Activated CD4-positive, alpha-beta T cell treated with anti-CD3 and anti-CD28 coated beads for 36 hours (primary cell): Measurements from ENCODE around the gene ACSF2. TPM values are rescaled to one million over a fixed set of nuclear protein-coding genes. Genes with fewer than 3 reads are reported as not detected.
"Not testable (repeated sequence)": the region's sequence is repeated elsewhere in the genome, so short reads cannot be mapped to it uniquely, and the experiment has no call there.

Experiments used
- ATAC-seq: fragments of 200-7000 bp; cut with Tn5 transposase; one replicate; pipeline ENCODE4 v1.10.0; 2021; ENCODE audit warnings: mild to moderate bottlenecking, moderate library complexity
- CTCF ChIA-PET: fragments of 350-600 bp; sonication (Branson Sonifier 250); formaldehyde crosslinking; loops from one replicate; lab custom pipeline; 2021; ENCODE audit warnings: antibody characterized with exemption; lab: Charles Lee
- POLR2A ChIA-PET: fragments of 350-600 bp; sonication (Branson Sonifier 250); formaldehyde crosslinking; loops from one replicate; lab custom pipeline; 2021; ENCODE audit warnings: antibody characterized with exemption, inconsistent platforms; lab: Charles Lee
- DNase-seq: peaks from one replicate; pipeline ENCODE4 v3.0.0-alpha.2; 2020
- H3K27ac Mint-ChIP-seq: one replicate; pipeline ENCODE4 v1.8.0; 2021; ENCODE audit warnings: mixed read lengths
- H3K27me3 Mint-ChIP-seq: one replicate; pipeline ENCODE4 v1.8.0; 2021; ENCODE audit warnings: mixed read lengths
- H3K36me3 Mint-ChIP-seq: one replicate; pipeline ENCODE4 v1.8.0; 2021; ENCODE audit warnings: low read depth, mixed read lengths
- H3K4me1 Mint-ChIP-seq: one replicate; pipeline ENCODE4 v1.8.0; 2021; ENCODE audit warnings: mixed read lengths
- H3K4me3 Mint-ChIP-seq: one replicate; pipeline ENCODE4 v1.8.0; 2021; ENCODE audit warnings: mild to moderate bottlenecking, moderate library complexity, mixed read lengths
- H3K9me3 Mint-ChIP-seq: one replicate; pipeline ENCODE4 v1.8.0; 2021; ENCODE audit warnings: low read depth, mixed read lengths
- intact Hi-C, 2 experiments: fragments of 100-400 bp; cut with DNase I in 1 of 2; cut with micrococcal nuclease in 1 of 2; formaldehyde crosslinking; loops; one replicate each; pipeline versions ENCODE4 v1.14.2 to v1.15.1; 2022 to 2024; cut with DNase I, micrococcal nuclease
- total RNA-seq, 2 experiments: library from RNA; stranded (reverse); gene quantifications; one replicate each; pipeline ENCODE4 v1.2.3, GENCODE V29; 2021

Gene ACSF2
- total RNA-seq, 2 experiments from 2014 or later = 15.0 to 15.7 TPM

GRCh38 chr17:50426472-50426782 lies 409 bp downstream of the ACSF2 start:
- Mint-ChIP-seq H3K4me1 (peaks cover 27% of the 10 kb centered on the region), H3K36me3 (no peaks in the 10 kb centered on the region), H3K4me3 (peak overlapping the region; percentile 76), H3K27ac (peak overlapping the region; percentile 48), H3K27me3 (no peaks in the 10 kb centered on the region), H3K9me3 (no peaks in the 10 kb centered on the region)
- POLR2A ChIA-PET = interaction anchor here (0.6 kb wide), 1 partner anchor 83 kb away, joined by 8 read pairs; no protein-coding TSS in a partner anchor
- DNase-seq = no peak
- no peak for ATAC-seq
- intact Hi-C loops = loop anchor here in 1 of 2 experiments (1.0 to 2.0 kb wide), 4 partner anchors 29 to 280 kb away; partner anchors contain the start of genes ANKRD40, EME1, LRRC59 and MRPL27
- CTCF ChIA-PET = interaction anchor here (0.6 to 4.1 kb wide), 4 partner anchors 29 to 742 kb away, joined by 3 to 22 read pairs (median 6); partner anchors contain the start of genes COL1A1 and LRRC59

- intact Hi-C loops = loop anchor here in 1 of 2 experiments (1.0 to 2.0 kb wide), 4 partner anchors 30 to 280 kb away; partner anchors contain the start of genes ANKRD40, EME1, LRRC59 and MRPL27
These were observed 1.1 kb downstream of the ACSF2 start for GRCh38 chr17:50426814-50427787.

GRCh38 chr17:50428126-50428525 lies 2.1 kb downstream of the ACSF2 start:
- peaks cover 20% of the 10 kb centered on the region for H3K4me1 Mint-ChIP-seq
- CTCF ChIA-PET = interaction anchor here (0.6 to 4.1 kb wide), 2 partner anchors 31 to 39 kb away, joined by 3 to 22 read pairs; partner anchors contain the start of gene LRRC59
- ATAC-seq, H3K27ac Mint-ChIP-seq, H3K4me3 Mint-ChIP-seq, intact Hi-C loops, DNase-seq, H3K36me3 Mint-ChIP-seq, H3K27me3 Mint-ChIP-seq, H3K9me3 Mint-ChIP-seq: not testable (repeated sequence)
- POLR2A ChIA-PET = interaction anchor here (0.7 kb wide), 1 partner anchor 132 kb away, joined by 3 read pairs; no protein-coding TSS in a partner anchor

More at GRCh38 chr17:50426814-50427787, 1.1 kb downstream of the ACSF2 start:
- Mint-ChIP-seq H3K27me3 (no peaks in the 10 kb centered on the region), H3K36me3 (no peaks in the 10 kb centered on the region), H3K9me3 (no peaks in the 10 kb centered on the region), H3K4me3 (peak overlapping the region; percentile 76), H3K4me1 (peaks cover 23% of the 10 kb centered on the region), H3K27ac (peak overlapping the region; percentile 48)
- peak; percentile 46 for DNase-seq
- ChIA-PET CTCF (interaction anchor here (0.6 to 4.1 kb wide), 6 partner anchors 9 to 741 kb away, joined by 3 to 22 read pairs (median 4); partner anchors contain the start of genes COL1A1 and LRRC59), POLR2A (interaction anchor here (0.6 to 0.7 kb wide), 2 partner anchors 84 to 133 kb away, joined by 3 to 8 read pairs; no protein-coding TSS in a partner anchor)
- peak; percentile 48 for ATAC-seq

GRCh38 chr17:50428831-50429424 lies 2.9 kb downstream of the ACSF2 start:
- POLR2A ChIA-PET = no interaction called here
- Mint-ChIP-seq H3K27ac (no peak overlapping the region), H3K4me3 (no peak overlapping the region), H3K27me3 (no peaks in the 10 kb centered on the region), H3K4me1 (peaks cover 20% of the 10 kb centered on the region), H3K36me3 (no peaks in the 10 kb centered on the region), H3K9me3 (no peaks in the 10 kb centered on the region)
- DNase-seq (no peak), ATAC-seq (no peak)
- intact Hi-C loops = no loop called here
- CTCF ChIA-PET = interaction anchor here (0.6 to 4.1 kb wide), 3 partner anchors 32 to 454 kb away, joined by 3 to 22 read pairs (median 3); partner anchors contain the start of gene LRRC59

GRCh38 chr17:50429793-50430192 lies 3.8 kb downstream of the ACSF2 start:
- Mint-ChIP-seq H3K9me3 (no peaks in the 10 kb centered on the region), H3K27ac (no peak overlapping the region), H3K27me3 (no peaks in the 10 kb centered on the region), H3K4me1 (peaks cover 20% of the 10 kb centered on the region), H3K4me3 (no peak overlapping the region), H3K36me3 (no peaks in the 10 kb centered on the region)
- POLR2A ChIA-PET = interaction anchor here (0.6 kb wide), 1 partner anchor 52 kb away, joined by 3 read pairs; no protein-coding TSS in a partner anchor
- no peak for ATAC-seq
- intact Hi-C loops = no loop called here
- DNase-seq = no peak
- CTCF ChIA-PET = interaction anchor here (0.7 to 1.3 kb wide), 3 partner anchors 14 to 453 kb away, joined by 3 to 4 read pairs (median 3); no protein-coding TSS in a partner anchor

GRCh38 chr17:50430821-50431618 lies 5.0 kb downstream of the ACSF2 start:
- ChIA-PET CTCF (interaction anchor here (0.6 to 2.0 kb wide), 5 partner anchors 15 to 376 kb away, joined by 3 to 6 read pairs (median 4); partner anchors contain the start of gene LRRC59), POLR2A (no interaction called here)
- intact Hi-C loops = no loop called here
- DNase-seq = no peak
- peaks cover 14% of the 10 kb centered on the region for H3K4me1 Mint-ChIP-seq
- no peak overlapping the region for H3K4me3 Mint-ChIP-seq
- no peaks in the 10 kb centered on the region for H3K9me3 Mint-ChIP-seq
- no peak for ATAC-seq
- no peaks in the 10 kb centered on the region for H3K36me3 Mint-ChIP-seq
- no peak overlapping the region for H3K27ac Mint-ChIP-seq
- no peaks in the 10 kb centered on the region for H3K27me3 Mint-ChIP-seq

GRCh38 chr17:50432125-50432762 lies 6.2 kb downstream of the ACSF2 start:
- intact Hi-C loops = no loop called here
- DNase-seq (no peak), ATAC-seq (no peak)
- H3K36me3 Mint-ChIP-seq = no peaks in the 10 kb centered on the region
- POLR2A ChIA-PET = interaction anchor here (0.6 kb wide), 1 partner anchor 35 kb away, joined by 4 read pairs; the partner anchor contains the start of gene LRRC59
- H3K9me3 Mint-ChIP-seq = no peaks in the 10 kb centered on the region
- H3K27ac Mint-ChIP-seq = no peak overlapping the region
- peaks cover 6% of the 10 kb centered on the region for H3K4me1 Mint-ChIP-seq
- no peaks in the 10 kb centered on the region for H3K27me3 Mint-ChIP-seq
- CTCF ChIA-PET = interaction anchor here (0.8 to 2.0 kb wide), 2 partner anchors 35 to 89 kb away, joined by 3 to 6 read pairs; partner anchors contain the start of gene LRRC59
- H3K4me3 Mint-ChIP-seq = no peak overlapping the region

- H3K27ac Mint-ChIP-seq = no peak overlapping the region
- CTCF ChIA-PET = interaction anchor here (0.5 to 0.9 kb wide), 3 partner anchors 40 to 612 kb away, joined by 3 to 4 read pairs (median 4); partner anchors contain the start of gene LRRC59
These were observed 11.4 kb downstream of the ACSF2 start for GRCh38 chr17:50437409-50437808.

GRCh38 chr17:50439008-50439407 lies 13.0 kb downstream of the ACSF2 start:
- ChIA-PET POLR2A (no interaction called here), CTCF (no interaction called here)
- Mint-ChIP-seq H3K9me3 (no peaks in the 10 kb centered on the region), H3K4me3 (no peak overlapping the region), H3K4me1 (no peaks in the 10 kb centered on the region), H3K36me3 (no peaks in the 10 kb centered on the region), H3K27ac (no peak overlapping the region), H3K27me3 (no peaks in the 10 kb centered on the region)
- ATAC-seq (no peak), DNase-seq (no peak)
- intact Hi-C loops = no loop called here

More at GRCh38 chr17:50437409-50437808, 11.4 kb downstream of the ACSF2 start:
- ATAC-seq = no peak
- no peaks in the 10 kb centered on the region for H3K27me3 Mint-ChIP-seq
- no peaks in the 10 kb centered on the region for H3K4me1 Mint-ChIP-seq
- H3K9me3 Mint-ChIP-seq = no peaks in the 10 kb centered on the region
- H3K36me3 Mint-ChIP-seq = no peaks in the 10 kb centered on the region
- no peak for DNase-seq
- intact Hi-C loops = no loop called here
- H3K4me3 Mint-ChIP-seq = no peak overlapping the region
- POLR2A ChIA-PET = no interaction called here
